GM21381 (cell line): ENCODE measurements around the gene INPP5A.
A peak's percentile ranks its signal among the peaks of the same experiment; 100 is the strongest.

Experiments
- ATAC-seq: cut with Tn5 transposase; IDR thresholded peaks from one replicate; pipeline ENCODE4 v1.9.1; 2021; ENCODE audit warnings: mild to moderate bottlenecking, moderate library complexity; ENCODE audit not compliant: unreplicated experiment

INPP5A gene

DNA sequence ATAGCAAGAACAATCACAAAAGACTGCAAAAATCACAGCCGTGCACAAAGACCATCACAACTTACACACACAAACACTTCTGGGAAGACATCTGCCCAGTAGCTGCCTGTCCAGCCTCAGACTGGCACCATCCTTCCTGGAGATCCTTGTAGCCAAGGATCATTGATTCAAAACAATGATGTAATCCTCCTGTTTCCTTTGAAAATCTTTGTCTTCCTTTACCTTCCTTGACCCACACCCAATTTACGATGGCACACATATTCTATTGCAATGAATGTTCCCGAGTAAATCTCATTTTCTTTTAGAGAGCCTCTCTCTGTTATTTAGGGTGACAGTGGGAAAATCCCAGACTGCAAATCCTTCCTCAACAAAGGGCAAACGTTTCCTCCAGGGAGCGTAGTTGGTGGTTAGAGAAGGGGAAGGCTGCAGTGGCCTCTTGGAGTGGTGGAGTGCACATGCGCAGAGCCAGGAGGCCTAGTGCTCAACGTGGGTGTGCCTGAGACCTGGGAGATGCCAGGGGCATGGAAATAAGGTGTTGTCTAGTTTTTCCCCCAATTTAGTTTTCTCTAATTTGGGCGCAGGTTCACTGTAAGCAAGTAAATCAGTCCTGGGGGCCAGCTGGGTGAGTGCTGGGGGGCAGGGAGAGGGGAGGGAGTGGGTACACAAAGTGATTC lies 3.1 kb upstream of the INPP5A start:
- ATAC-seq: no peak

DNA sequence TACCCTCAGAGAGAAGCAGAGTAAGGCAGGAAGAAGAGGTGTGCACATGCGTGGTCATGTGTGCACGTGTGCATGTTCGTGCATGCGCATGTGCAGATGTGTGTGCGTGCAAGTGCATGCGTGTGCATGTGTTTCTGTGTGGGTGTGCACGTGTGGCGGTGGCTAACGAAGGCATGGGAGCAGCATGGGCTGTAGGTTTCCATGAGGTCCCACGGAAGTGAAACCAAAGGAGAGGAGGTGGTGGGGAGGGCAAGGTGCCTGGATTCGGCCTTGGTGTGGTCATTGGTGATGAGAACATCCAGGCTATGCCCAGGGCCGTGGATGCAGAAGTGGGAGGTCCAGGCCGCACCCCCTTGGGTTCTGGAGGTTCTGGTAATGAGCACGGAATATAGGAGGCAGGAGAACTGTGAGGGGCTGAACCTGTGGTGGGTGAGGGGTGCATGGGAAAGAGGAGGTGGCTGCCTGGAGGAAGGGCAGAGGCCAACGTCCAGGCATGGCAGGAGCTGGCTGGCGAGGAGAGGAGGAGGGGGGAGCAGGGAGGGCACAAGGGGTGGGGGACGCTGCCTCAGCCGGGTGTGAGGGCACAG lies 2.4 kb upstream of the INPP5A start:
- no peak for ATAC-seq

DNA sequence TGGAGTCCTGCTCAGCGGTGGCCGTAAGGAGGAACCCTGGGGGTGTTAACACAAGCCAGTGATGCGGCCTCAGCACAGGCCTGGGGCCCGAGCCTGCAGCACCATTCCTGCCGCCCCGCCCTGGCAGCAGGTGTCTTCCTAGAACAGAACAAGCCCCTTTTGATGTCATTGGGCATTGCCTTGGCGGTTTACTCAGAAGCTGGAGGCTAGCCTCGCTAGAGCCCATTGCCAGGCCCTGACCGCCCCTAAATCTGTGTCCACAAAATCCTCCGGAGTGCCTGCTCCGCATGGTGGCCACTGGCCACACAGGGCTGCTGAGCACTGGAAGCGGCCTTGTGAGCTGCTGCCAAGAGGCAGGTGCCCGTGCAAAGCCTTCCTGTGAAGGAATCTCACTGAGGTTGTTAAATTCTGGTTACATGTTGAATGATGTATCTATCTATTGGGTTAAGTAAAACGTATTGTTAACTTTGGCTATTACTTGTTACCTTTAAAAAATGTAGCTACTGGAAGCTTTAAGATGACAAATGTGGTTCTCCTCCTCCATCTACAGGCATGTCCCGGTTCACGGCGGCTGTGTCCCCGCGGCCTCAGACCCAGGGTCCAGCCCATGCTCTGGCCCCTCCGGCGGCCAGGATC lies 1.2 kb upstream of the INPP5A start:
- no peak for ATAC-seq

DNA sequence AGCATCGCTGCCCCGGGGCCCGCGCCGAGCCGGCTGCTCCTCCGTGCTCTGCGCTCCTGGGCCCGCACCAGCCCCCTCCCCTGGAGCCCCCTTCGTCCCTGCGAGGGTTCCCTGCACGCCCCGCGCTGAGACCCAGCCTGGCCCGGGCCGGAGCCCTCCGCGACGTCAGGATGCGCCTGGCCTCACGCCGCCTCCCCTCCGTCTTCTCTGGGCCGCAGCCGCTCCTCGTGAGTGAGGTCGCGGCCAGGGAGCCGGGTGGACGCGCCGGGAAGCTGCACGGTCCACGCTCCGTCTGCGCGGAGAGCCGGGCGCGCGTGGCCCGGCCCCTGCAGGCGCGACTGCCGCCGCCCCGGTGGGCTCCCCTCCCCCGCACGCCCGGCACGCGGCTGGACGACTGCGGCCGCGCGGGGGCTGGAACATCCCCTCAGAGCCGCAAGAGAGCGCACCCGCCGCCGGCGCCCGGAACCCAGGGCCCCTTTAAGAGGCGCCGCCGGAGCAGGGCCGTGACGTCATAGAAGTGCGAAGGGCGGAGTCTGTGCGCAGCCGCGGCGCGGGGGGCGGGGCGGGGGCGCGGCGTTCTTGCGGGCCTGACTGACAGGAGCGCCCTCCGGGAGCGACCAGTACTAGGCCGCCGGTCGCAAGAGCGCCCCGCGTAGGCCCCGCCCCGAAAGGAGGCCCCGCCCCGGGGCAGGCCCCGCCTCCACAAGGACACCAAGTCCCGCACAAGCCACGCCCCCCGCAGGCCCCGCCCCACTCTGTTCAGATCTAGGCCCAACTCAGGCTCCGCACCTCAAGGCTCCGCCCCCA lies 507 bp upstream of the INPP5A start:
- peak; percentile 84 for ATAC-seq

DNA sequence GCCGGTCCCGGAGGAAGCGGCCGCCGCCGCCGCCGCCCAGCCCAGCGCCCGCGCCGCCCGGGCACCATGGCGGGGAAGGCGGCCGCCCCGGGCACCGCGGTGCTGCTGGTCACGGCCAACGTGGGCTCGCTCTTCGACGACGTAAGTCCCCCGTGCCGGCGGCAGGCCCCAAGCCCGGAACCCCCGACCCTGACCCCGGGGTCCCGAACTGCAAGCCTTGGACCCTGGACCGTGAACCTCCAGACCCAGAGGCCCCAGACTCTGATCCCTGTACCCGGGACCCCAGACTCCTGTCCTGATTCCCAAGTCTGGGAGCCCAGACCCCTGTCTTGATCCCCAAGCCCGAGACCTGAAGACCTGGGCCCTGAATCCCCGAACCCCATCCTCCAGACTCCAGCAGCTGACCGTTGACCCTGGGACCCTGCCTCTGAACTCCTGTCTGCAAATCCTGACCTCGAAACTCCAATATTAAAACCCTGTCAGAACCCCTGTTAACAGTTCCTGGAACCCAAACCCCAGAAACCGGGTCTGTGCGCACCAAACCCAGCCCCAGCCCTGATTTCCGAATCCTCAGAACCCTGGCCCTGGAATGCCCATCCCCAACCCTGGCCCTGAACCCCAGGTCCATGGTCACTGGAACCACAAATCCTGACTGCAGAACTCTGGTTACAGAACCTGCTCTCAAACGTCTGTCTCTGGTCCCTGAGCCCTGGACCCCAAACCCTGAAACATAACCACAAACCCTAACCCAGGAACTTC lies 623 bp downstream of the INPP5A start:
- ATAC-seq: no peak

DNA sequence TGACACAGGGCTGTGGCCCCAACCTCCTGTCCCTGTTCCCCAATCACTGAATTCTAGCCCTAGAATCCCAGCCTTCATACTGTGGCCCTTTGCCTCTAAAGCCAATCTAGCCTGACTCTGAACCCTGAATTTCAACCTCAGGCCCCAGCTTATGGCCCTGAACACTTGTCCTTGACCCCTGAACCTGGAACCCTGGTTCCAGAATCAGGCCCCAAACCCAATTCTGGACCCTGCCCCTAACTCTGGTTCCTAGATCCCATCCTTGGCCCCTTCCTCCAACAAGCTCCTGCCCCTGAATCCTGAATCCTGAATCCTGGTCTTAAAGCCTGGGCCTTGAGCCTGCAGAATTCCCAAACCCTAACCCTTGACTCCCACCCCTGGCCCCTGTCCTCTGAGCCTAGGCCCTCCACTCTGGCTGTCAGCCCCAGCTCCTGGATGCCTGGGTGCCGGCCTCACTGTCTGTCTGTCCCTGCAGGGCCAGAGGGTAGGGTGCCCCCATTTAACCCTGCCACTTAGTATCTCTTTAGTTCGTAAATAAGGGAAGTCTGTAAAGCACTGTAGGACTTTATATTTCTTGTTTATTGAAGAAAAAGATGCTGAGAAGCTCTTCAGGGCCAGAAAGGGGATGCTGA lies 1.3 kb downstream of the INPP5A start:
- ATAC-seq: no peak

DNA sequence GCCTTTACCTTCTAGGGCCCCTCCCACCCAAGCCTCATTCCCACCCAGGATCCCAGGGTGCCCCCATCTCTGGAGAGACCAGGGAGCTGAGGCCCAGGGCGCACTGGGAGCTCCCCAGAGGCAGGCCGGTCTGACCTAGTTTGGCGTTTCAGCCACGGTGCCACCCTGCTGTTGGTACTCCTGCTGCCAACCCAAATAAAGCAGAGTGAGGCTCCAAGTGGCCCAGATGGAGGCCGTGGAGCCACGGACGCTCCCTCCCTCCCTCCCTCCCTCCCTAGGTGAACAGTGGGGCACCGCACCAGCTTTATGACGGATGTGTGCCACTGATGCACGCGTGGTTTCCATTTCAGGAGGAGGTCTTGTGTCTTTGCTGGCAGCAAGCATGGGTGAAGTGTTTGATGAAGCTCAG lies 1.8 kb downstream of the INPP5A start:
- ATAC-seq: no peak

DNA sequence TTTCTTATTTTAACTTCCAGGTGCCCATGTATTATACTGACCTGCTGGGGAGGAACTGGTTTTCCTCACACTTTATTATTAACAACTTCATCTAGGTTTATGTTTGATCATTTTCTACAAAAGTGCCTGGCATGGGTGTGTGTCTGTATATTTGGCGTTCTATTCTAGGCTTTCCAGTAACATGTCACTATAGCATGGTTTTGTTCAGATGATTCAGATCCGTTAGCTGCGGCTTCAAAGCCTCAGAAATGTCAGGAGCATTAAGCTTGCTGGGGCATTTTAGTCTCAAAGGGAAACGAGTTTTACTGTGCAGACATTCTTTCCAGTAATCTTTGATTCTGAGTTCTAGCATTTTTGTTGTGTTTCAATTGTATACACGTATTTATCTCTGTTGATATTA lies 2.3 kb downstream of the INPP5A start:
- ATAC-seq: no peak

DNA sequence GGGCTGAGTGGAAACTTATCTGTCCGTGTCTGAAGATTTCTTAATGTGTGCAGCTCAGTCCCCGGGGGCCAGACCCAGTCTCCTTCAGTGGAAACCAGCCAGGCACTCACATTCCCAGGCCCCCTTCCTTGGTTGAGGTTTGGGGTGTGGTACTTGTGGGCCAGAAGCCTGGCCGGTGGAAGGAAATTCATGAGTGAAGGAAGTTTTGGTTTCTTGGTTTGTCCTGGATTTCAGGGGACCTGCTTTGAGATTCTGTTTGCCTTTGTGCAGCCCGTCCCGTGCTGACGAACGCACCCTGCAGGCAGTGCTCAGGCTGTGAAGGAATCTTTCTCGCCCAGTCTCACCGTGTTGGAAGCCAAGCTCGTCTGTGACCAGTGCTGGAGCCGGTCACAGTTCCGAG lies 2.9 kb downstream of the INPP5A start:
- no peak for ATAC-seq

DNA sequence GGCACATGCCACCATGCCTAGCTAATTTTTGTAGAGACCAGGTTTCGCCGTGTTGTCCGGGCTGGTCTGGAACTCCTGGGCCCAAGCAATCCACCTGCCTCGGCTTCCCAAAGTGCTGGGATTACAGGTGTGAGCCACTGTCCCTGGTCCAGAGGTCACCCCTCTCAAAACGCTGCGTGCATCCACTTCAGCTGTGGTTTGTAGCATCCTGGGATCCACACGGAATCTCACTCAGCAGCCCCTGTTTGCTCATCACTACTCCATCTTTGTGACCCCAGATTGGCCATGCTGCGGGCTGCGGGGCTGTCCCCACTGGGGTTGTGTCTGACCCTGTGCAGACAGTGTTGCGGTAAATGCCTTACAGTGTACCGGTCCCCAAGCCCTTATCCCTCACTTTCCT lies 3.5 kb downstream of the INPP5A start:
- no peak for ATAC-seq

DNA sequence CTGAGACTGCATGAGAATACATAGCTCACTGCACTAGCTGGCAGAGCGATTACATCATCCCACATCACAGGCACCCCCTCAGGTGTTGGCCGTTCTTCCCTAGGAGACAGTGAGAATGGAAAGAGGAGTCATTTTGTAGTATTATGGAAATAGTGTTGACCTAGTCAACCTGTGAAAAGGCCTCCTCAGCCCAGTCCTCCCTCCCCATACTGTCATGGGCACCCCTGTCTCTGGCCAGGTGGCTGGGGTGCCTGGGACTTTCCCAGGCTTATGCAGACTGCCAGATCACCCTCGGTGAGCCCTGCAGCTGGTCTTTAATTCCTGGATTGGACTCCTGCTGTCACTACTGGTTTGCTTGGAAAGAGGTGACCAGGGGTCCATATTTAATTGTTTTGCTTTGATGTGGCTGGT lies 4.0 kb downstream of the INPP5A start:
- no peak for ATAC-seq

DNA sequence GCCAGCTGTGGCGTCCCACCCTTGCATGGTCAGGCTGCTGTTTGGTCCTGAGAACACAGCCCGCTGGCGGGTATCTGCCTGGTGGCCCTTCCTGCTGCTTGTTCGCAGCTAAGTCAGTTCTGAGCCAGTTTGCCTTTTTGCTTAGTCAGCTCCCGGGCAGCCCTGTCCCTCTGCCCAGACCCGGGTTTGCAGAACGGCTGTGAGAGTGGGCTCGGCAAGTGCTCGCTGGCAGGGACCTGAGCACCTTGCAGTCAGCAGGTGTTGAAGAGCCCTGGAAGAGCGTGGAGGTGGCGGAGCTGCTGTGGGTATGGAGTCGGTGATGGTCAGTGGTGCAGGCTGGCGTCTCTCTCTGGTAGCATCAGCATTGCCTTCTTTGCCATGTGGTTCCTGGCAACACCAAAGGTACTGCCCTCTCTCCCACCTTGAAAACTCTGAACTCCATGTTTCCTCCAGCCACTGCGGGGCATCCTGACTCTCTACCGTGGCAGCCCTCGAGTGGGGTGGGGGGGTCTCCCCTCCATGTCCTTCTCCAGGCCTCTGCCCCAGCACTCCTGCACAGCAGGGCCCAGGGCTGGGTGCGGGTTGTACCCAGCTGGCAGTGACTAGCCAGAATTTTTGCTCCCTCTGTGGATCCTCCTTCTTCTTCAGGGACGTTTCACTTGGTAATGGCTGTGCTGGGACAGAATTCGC lies 4.6 kb downstream of the INPP5A start:
- no peak for ATAC-seq

DNA sequence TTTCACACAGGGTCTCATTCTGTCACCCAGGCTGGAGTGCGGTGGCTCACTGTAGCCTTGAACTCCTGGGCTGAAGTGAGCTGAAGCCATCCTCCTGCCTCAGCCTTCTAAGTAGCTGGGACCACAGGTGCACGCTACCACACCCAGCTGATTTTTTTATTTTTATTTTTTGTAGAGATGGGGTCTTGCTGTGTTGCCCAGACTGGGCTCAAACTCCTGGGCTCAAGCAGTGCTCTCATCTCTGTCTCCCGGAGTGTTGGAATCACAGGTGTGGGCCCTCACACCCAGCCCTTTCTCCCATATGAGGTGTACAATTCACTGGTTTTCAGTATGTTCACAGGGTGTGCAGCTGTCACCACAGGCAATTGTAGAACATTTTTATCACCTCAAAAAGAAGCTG lies 5.2 kb downstream of the INPP5A start:
- no peak for ATAC-seq

DNA sequence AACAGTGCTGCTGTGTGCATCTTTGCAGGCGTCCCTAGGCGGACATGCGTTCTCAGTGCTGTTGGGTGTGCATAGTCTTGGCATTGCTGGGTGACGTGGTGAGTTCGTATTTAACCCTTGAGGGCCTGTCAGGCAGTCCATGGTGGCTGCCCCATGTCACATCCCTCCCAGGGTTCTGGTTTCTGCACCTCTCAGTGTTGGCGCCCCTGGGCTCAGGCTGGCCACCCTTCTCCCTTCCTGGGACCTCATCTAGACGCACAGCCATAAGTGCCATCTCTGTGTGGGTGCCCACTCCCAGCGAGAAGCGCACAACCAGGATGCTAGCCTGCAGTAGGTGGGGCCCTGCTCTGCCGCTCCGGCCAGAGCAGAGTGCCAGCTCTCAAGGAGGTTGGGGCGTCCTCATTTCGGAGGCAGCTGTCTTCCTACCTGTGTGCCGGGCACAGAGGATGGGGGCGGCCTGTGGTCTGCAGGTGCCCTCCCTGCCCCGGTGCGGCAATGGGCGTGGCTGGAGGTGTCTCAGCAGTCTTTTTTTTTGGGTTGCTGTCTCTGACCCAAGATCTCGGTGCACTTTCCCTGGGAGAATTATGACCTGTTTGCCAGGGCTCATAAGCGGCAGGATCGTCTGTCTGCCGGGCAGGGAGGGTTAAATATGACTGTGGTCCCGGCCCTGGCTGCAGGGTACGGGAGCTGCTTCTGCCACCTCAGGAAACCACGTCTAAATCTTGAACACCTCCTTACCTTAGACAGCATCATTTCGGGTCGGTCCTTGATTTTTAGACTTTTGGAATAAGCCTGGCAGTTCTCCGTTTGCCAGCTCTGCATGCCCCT lies 6.5 kb downstream of the INPP5A start:
- ATAC-seq: no peak

DNA sequence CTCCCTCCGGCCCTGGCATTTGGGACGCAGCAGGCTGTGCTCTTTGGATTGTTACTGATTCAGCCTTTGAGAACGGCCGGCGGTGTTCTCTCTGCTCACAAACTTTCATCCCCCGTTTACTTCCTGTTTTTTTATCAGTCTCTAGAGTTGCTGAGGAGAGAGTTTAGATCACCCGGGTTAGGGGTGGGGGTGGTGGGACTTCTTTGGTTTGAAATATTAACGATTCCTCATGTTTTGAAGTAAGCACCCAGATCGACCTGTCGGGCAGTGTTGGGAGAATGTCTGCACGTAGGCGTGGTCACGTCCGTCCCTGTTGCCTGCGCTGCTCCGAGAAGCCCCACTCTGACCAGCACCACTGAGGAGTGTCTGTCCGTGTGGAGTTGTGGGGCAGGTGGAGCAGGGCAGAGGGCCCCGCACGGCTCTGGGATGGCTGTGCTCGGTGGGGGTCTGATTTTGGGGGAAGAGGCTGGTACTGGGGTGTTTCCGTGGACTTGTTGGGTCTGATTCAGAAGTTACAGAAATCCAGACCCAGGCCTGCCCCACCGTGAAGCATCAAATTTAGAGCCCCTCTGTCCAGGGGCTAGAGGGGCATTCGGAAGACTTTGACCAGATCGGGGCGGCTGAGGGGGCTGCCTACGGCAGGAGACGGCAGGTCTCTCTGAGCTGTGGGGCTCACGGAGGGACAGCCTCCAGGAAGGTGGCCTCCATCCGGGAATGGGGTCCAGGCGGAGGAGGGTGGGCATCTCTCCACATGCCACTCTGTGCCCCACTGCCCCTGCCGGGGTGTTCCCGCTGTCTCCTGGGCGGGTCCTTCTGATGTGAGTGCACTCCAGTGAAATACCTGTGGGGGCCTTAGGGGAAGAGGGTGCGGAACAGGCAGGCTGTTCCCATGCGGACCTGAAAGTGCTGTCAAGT lies 7.4 kb downstream of the INPP5A start:
- ATAC-seq: no peak

DNA sequence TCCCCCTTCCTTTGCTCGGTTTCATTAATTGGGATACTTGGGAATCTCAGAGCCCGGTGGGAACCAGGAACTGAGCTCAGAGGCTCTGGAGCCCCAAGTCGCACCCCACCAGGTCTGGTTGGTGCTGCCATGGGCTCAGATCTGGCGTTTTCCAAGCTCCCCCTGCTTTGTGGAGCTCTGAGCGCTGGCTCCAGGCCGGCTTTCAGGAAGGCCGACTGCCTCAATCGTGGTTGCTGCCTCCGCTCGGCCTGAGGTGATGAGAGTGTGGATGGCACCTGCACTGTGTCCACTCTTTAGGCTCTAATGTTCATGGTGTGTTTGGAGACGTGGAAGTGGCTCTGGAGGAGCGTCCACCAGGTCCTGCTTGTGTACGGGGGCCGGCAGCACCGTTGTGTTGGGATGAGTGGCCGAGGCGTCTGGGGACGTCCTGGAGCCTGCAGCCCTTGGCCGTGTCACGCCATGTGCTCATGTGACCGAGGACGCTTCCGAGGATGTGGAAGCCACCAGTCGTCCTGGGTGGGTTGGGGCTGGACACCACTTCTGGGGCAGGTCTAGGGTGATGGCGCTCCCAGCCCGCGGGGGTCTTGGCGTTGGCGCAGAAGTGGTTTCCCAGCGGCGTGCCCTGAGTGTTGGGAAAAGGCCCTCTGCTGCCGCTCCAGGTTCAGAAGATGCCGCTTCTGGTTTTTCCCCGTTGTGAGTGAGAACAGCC lies 8.2 kb downstream of the INPP5A start:
- ATAC-seq: no peak
